Epithelial cell of proximal tubule (primary cell): ENCODE measurements around the gene CHPF. TPM values are rescaled to one million over a fixed set of nuclear protein-coding genes. Genes with fewer than 3 reads are reported as not detected.

Experiments
- DNase-seq: peaks from one replicate; pipeline ENCODE4 v3.0.0-alpha.2; 2011; ENCODE audit warnings: low read depth
- H3K4me3 ChIP-seq: 2 replicates; pipeline ENCODE4 v1.5.1; 2011; ENCODE audit warnings: low read depth, mild to moderate bottlenecking, low read length
- total RNA-seq: library from RNA; depleted of rRNA; stranded (reverse); fragments of >200 nt; gene quantifications from 2 replicates; pipeline ENCODE4 v1.2.3, GENCODE V29; 2015
- TF ChIP-seq, protein P1 (sequence below): conservative IDR thresholded peaks from 2 replicates; pipeline ENCODE4 v1.5.1; 2012; ENCODE audit warnings: low read depth, mild to moderate bottlenecking, low read length

CHPF gene
- total RNA-seq, 1 donor from 2014 or later, result 122 TPM

DNA sequence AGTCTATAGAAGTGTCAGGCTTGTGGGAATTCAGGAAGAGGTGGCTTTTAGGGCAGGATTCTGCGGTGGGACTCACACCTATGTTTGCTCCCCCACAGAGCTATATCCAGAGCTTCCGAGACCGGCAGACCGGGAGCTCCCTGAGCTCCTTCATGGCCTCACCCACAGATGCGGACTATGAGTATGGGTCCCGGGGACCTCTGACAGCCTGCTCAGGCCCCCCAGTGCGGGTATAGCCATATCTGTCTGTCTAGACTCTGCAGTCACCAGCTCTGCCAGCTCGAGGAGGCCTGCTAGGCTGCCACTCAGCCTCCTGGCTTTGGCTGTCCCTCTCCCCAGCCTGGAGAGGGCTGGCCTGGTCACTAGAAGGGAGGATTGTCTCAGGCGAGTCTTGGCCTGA, 6.0 kb upstream of the CHPF start:
- TF ChIP-seq, protein P1, sequence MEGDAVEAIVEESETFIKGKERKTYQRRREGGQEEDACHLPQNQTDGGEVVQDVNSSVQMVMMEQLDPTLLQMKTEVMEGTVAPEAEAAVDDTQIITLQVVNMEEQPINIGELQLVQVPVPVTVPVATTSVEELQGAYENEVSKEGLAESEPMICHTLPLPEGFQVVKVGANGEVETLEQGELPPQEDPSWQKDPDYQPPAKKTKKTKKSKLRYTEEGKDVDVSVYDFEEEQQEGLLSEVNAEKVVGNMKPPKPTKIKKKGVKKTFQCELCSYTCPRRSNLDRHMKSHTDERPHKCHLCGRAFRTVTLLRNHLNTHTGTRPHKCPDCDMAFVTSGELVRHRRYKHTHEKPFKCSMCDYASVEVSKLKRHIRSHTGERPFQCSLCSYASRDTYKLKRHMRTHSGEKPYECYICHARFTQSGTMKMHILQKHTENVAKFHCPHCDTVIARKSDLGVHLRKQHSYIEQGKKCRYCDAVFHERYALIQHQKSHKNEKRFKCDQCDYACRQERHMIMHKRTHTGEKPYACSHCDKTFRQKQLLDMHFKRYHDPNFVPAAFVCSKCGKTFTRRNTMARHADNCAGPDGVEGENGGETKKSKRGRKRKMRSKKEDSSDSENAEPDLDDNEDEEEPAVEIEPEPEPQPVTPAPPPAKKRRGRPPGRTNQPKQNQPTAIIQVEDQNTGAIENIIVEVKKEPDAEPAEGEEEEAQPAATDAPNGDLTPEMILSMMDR, result no peak
- H3K4me3 ChIP-seq, result no peak overlapping the region
- no peak for DNase-seq

DNA sequence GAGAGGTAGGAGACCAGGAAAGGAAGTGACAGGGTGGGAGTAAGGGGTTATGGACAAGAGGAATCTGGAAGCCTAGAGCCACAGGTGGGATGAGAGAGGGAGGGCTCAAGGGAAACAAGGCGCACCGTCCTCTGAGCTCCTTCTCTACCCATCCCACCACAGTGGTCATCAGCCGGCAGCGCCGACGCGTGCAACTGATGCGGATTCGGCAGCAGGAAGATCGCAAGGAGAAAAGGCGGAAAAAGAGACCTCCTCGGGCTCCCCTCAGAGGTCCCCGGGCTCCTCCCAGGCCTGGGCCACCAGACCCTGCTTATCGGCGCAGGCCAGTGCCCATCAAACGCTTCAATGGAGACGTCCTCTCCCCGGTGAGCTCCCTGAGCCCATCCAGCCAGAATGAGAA, 5.4 kb upstream of the CHPF start:
- TF ChIP-seq, protein P1, result no peak
- DNase-seq, result no peak
- no peak overlapping the region for H3K4me3 ChIP-seq

DNA sequence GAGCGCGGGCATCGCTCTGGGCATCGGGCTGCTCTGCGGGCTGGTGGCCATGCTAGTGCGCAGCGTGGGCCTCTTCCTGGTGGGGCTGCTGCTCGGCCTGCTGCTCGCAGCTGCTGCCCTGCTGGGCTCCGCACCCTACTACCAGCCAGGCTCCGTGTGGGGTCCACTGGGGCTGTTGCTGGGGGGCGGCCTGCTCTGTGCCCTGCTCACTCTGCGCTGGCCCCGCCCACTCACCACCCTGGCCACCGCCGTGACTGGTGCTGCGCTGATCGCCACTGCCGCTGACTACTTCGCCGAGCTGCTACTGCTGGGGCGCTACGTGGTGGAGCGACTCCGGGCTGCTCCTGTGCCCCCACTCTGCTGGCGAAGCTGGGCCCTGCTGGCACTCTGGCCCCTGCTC, 4.0 kb upstream of the CHPF start:
- no peak overlapping the region for H3K4me3 ChIP-seq
- DNase-seq, result no peak
- TF ChIP-seq, protein P1, result no peak

DNA sequence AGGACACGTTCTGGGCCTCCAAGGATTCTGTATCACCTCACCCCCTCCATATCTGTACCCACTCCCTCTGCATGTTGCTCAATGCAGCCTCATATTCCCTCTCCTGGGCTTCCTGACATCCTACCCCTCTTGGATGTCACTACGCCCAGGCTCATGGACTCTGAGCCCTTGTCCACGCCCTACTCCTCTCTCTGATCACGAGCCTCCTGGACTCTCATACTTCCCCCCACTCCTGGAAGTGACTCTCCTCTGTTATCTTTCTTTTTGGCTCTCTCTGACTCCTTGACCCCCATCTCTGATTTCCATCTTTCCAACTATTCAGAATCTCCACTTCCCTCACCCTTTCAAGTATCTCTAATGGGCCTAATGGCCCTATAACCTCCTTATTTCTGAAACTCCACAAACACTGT, 2.3 kb upstream of the CHPF start:
- DNase-seq, result no peak
- no peak overlapping the region for H3K4me3 ChIP-seq
- TF ChIP-seq, protein P1, result no peak

DNA sequence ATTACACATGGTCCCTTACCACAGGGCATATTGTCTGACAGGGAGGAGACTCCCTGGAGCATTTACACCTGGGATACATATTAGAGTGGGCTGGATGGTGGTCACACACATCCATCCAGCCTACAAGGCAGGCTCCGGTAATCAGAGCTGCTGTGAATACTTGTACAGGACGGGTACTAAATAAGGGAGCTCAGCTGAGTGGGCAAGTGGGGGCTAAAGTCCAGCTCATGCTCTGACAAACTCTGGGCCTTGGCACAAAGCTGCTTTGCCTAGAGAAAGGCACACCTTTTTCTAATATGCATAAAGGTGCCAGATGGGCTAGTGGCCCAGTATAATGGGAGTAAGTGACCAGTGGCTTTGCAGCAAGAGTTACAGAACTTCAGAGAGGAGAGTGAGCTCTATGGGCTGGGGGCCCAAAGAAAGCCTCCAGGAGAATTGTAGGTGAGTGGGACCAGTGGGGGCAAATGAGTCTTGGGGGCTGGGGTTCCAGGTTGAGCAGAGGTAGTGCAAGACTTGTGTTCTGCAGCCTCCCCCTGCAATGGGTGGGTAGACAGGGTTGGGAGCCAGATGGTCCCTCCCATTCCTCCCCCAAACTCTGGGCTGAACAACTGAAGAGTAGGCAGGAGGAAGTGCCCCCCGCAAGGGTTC, 1.8 kb upstream of the CHPF start:
- TF ChIP-seq, protein P1, result no peak
- H3K4me3 ChIP-seq, result no peak overlapping the region
- DNase-seq, result no peak

DNA sequence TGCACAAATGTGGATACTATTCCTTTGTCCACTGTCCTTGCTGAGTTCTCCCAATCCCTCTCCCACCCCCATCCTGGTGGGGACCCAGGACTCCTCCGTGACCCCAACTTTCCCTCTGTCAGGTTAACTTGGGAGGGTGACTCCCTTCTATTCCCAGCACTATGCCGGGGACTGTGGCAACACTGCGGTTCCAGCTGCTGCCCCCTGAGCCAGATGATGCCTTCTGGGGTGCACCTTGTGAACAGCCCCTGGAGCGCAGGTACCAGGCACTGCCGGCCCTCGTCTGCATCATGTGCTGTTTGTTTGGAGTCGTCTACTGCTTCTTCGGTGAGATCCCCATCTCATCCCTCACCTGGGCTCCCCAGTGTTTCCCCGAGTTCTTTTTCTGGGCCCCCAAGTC, 958 bp upstream of the CHPF start:
- H3K4me3 ChIP-seq, result peak overlapping the region; percentile 71
- no peak for DNase-seq
- TF ChIP-seq, protein P1, result no peak

DNA sequence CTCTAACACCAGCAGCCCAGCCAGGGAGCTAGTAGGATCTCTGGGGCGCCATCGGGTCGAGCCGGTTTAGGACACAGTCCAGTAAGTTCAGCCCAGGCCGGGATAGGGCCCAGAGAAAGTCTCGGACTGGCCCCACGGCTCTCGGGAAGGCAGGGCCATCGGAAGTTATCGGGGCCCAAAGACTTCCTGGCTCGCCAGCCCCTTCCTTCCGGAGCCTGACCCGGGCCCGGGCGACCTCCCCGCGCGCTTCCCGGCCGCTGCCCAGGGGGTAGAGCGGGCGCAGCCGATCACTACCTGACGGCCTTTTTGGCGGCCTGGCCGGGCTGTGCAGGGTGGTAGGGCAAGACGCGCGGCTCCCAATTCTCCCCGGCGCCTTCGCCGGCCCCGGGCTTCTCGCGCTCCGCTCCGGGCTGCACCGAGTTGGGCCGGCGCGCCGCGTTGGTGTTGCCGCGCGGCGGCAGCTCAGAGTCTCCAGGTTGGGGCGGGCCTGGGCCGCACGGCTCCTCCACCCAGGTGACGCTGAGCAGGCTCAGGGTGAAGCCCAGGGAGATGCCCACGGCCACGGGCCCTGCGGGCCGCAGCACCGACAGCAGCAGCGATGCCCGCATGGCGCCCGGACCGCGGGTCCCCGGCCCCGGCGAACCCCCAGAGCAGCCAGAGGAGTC, 546 bp downstream of the CHPF start:
- TF ChIP-seq, protein P1, result no peak
- no peak for DNase-seq
- H3K4me3 ChIP-seq, result peak overlapping the region; percentile 71
